Fibroblast of the aortic adventitia (primary cell): Measurements from ENCODE around the gene RPL23. TPM values are rescaled to one million over a fixed set of nuclear protein-coding genes. Genes with fewer than 3 reads are reported as not detected.

ENCODE experiments used
- DNase-seq: peaks from one replicate; pipeline ENCODE4 v3.0.0-alpha.2; 2010; ENCODE audit warnings: low read depth
- H3K4me3 ChIP-seq: 2 replicates; pipeline ENCODE4 v1.5.1; 2011; ENCODE audit warnings: low read depth, mild to moderate bottlenecking, control low read depth, low read length, moderate library complexity
- total RNA-seq: library from RNA; depleted of rRNA; stranded (reverse); fragments of >200 nt; gene quantifications from 2 replicates; pipeline ENCODE4 v1.2.3, GENCODE V29; 2012; ENCODE audit warnings: low replicate concordance
- TF ChIP-seq, protein P1 (sequence below): IDR thresholded peaks from 2 replicates; pipeline ENCODE4 v1.5.1; 2011; ENCODE audit warnings: mild to moderate bottlenecking, low read length, control low read depth, inconsistent platforms; ENCODE audit not compliant: insufficient read depth

The RPL23 gene
- total RNA-seq, 1 donor: 2,401 TPM

DNA sequence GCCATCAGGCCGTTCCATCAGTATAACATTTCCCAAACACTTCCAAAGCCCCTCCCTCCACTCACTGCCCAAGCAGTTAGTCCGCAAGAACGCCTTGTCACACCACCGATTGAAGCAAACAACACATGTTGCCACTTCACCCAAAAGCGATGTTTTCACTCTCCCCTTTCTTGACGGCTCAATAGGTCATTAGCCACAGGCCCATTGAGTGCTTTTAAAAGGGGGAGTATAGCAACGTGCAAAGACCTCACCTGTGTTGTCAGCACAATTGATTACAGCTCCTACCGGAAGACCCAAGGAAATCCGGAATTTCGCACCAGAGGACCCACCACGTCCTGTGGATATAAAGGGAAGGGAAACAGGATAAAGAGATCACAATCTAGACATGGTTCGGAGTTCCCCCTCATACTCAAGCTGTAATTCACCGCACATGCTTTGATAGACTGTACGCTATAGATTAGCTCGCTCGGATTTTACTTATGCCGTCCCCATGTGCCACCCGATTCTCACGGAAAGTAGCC lies 690 bp downstream of the RPL23 start:
- peak overlapping the region; percentile 80 for H3K4me3 ChIP-seq
- DNase-seq: no peak
- TF ChIP-seq, protein P1, sequence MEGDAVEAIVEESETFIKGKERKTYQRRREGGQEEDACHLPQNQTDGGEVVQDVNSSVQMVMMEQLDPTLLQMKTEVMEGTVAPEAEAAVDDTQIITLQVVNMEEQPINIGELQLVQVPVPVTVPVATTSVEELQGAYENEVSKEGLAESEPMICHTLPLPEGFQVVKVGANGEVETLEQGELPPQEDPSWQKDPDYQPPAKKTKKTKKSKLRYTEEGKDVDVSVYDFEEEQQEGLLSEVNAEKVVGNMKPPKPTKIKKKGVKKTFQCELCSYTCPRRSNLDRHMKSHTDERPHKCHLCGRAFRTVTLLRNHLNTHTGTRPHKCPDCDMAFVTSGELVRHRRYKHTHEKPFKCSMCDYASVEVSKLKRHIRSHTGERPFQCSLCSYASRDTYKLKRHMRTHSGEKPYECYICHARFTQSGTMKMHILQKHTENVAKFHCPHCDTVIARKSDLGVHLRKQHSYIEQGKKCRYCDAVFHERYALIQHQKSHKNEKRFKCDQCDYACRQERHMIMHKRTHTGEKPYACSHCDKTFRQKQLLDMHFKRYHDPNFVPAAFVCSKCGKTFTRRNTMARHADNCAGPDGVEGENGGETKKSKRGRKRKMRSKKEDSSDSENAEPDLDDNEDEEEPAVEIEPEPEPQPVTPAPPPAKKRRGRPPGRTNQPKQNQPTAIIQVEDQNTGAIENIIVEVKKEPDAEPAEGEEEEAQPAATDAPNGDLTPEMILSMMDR: no peak

DNA sequence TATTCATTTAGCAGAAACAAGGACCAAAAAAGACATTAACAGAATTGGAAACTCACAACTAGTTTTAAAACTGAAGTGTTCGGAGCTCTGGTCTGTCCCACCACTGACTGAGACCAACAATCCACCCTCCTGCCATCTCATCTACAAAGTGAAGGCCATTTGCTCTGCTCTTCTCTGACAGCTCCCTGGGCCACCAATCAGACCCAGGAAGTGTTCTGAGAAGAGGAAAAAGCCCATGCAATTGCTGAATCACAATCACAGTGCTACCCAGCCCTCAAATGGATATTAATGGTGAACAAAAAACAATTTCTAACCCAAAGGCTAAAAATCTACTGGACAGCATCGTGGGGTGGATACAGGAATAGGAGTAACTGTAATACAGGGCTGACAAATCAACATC lies 2.1 kb downstream of the RPL23 start:
- TF ChIP-seq, protein P1: no peak
- peak overlapping the region; percentile 80 for H3K4me3 ChIP-seq
- no peak for DNase-seq

DNA sequence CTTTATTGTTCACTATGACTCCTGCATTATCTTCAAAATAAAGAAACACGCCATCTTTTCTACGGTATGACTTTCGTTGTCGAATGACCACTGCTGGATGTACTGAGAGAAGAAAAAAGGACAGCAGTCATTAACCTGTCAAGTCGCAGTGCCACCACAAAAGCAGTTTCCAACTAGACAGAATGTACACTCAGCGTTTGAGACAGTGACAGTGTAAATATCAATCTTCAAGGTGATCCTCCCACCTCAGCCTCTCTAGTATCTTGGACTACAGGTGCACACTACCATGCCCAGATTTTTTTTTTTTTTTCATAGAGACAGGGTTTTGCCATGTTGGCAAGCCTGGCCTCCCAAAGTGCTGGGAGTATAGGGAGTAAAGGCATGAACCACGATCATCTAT lies 3.1 kb downstream of the RPL23 start:
- no peak for DNase-seq
- TF ChIP-seq, protein P1: no peak
- peak overlapping the region; percentile 80 for H3K4me3 ChIP-seq

DNA sequence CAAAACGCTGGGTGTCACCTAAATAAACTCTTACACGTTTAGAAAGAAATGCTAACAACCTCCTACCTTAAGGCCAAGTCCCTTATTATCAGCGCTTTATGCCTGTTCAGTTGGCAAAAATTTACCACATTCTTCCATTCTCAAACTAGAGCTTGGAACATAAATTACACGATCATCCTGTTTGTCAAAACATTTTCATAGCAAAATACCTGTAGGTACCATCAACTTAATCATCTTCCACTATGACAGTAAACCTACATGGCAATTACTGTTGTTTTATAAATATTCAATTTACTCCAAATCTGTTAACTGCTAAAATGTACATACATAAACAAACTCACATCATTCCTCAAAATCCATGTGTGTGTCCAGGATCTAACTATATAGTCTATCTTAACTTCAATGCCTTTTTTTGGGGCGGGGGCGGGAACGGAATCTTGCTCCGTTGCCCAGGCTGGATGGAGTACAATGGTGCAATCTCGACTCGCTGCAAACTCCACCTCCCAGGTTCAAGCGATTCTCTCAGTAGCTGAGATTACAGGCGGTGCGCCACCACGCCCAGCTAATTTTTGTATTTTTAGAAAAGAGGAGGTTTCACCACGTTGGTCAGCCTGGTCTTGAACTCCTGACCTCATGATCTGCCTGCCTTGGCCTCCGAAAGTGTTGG lies 4.4 kb downstream of the RPL23 start:
- no peak for DNase-seq
- no peak overlapping the region for H3K4me3 ChIP-seq
- TF ChIP-seq, protein P1: no peak

DNA sequence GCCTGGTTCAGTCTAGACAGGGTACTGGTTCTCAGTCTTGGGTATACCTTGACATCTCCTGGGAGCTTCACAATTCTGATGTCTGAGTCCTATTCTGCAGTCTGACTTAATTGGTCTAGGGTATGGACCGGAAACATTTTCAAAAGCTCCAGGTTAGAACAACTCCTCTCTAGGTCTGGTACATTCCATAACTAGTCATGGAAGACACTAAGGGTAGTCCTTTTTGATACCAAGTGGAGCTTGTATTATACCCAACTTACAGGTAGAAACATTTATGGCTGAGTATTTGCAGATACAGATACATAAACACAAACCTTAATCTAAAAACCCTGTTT lies 5.0 kb downstream of the RPL23 start:
- no peak overlapping the region for H3K4me3 ChIP-seq
- DNase-seq: no peak
- TF ChIP-seq, protein P1: no peak

DNA sequence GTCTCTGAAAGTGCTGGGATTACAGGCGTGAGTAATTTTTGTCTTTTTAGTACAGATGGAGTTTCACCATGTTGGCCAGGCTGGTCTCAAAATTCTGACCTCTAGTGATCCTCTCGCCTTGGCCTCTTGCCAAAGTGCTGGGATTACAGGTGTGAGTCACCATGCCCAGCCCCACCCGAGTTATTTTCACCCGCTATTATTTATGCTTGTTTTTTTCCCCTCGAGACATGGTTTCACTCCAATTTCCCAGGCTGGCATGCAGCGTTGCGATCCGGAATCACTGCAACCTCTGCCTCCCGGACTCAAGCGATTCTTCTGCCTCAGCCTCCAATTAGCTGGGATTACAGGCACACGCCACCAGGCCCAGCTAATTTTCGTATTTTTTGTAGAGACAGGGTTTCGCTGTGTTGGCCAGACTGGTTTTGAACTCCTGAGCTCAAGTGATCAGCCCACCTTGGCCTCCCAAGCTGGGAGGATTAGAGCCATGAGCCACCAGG lies 9.2 kb downstream of the RPL23 start:
- H3K4me3 ChIP-seq: no peak overlapping the region
- TF ChIP-seq, protein P1: no peak
- peak; percentile 45 for DNase-seq
